Measurements from ENCODE around the gene NOTCH2. TPM values are rescaled to one million over a fixed set of nuclear protein-coding genes. Genes with fewer than 3 reads are reported as not detected.

NOTCH2 gene
- total RNA-seq, 1 donor from 2014 or later: 112 TPM

DNA sequence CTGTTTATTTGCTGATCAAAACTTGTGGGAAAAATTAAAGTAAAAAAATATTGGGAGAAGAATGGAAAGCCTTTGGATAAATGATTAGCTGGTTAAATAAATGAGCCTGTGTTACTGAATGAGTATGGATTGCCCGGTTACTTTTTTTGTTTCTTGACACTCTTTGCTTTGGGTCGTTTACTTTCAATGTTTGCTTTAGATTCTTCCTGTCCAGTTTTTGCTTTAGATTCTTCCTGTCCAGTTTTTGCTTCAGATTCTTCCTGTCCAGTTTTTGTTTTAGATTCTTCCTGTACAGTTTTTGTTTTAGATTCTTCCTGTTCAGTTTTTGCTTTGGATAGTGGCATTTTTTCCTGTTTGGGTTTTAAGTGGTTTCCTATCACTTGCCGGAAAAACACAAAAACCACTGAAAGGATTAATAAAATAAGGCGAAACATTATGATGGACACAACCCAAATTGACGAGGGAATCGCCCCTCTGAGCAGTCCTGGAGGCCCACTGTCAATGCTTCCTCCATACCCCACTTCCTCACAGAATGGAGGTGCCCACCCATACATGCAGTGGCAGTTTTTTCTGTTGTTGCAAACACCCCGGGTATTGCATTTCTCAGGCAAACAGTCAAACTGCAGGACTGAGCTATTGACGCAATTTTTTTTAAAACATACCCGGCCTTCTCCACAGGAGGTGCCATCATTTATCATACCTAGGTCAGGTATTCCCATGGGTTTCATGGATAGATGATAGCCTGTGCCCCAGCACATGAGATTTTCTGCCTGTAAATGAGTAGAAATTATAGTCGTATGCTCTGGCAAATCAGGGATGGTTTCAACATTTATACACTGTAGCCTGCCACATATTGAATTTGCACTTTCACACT lies 175.4 kb downstream of the NOTCH2 start:
- no peaks in the 10 kb centered on the region for H3K27me3 Mint-ChIP-seq
- TF ChIP-seq, protein P1, sequence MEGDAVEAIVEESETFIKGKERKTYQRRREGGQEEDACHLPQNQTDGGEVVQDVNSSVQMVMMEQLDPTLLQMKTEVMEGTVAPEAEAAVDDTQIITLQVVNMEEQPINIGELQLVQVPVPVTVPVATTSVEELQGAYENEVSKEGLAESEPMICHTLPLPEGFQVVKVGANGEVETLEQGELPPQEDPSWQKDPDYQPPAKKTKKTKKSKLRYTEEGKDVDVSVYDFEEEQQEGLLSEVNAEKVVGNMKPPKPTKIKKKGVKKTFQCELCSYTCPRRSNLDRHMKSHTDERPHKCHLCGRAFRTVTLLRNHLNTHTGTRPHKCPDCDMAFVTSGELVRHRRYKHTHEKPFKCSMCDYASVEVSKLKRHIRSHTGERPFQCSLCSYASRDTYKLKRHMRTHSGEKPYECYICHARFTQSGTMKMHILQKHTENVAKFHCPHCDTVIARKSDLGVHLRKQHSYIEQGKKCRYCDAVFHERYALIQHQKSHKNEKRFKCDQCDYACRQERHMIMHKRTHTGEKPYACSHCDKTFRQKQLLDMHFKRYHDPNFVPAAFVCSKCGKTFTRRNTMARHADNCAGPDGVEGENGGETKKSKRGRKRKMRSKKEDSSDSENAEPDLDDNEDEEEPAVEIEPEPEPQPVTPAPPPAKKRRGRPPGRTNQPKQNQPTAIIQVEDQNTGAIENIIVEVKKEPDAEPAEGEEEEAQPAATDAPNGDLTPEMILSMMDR (IDR thresholded peaks at IDR 0.05; ENCODE audit: unreplicated experiment): no peak
- H3K27ac Mint-ChIP-seq: peak overlapping the region; percentile 68
- H3K4me1 Mint-ChIP-seq (ENCODE audit: low read depth): peaks cover 28% of the 10 kb centered on the region
- no peak overlapping the region for H3K4me3 Mint-ChIP-seq (ENCODE audit: low read depth)
- peaks cover 3% of the 10 kb centered on the region for H3K9me3 Mint-ChIP-seq (ENCODE audit: low read depth)
- H3K36me3 Mint-ChIP-seq (ENCODE audit: insufficient read depth): peaks cover 1% of the 10 kb centered on the region
- DNase-seq (ENCODE audit: low spot score, unreplicated experiment): no peak

DNA sequence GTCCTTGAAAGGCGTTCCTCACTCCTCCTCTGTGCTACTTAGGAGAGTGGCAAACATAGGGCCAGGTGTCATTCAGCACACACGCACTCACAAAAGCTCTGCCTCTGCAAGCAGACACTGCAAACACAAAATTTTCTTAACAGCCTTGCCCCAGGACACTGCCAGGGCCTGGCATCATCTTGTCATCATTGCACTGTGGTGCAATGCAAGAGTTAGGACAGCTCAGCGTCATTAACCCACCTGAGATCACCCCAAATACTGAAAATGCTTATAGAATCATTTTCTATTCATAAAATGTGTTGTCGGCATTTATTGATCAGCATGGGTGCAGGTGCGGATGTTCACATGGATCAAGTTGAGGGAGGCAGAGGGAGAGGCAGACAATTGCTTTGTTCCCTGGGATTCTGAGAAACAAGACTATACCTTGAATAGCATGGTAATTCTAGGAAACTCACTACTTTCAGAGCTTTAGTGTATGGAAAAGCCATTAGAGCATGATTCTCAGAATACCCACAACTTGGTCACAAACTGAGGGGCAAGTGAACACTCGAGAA lies 176.1 kb downstream of the NOTCH2 start:
- Mint-ChIP-seq H3K4me1 (ENCODE audit: low read depth) (peaks cover 28% of the 10 kb centered on the region), H3K27me3 (no peaks in the 10 kb centered on the region), H3K4me3 (ENCODE audit: low read depth) (no peak overlapping the region), H3K36me3 (ENCODE audit: insufficient read depth) (peaks cover 5% of the 10 kb centered on the region), H3K9me3 (ENCODE audit: low read depth) (peaks cover 8% of the 10 kb centered on the region), H3K27ac (peak overlapping the region; percentile 68)
- TF ChIP-seq, protein P1 (IDR thresholded peaks at IDR 0.05; ENCODE audit: unreplicated experiment): no peak
- no peak for DNase-seq (ENCODE audit: low spot score, unreplicated experiment)

DNA sequence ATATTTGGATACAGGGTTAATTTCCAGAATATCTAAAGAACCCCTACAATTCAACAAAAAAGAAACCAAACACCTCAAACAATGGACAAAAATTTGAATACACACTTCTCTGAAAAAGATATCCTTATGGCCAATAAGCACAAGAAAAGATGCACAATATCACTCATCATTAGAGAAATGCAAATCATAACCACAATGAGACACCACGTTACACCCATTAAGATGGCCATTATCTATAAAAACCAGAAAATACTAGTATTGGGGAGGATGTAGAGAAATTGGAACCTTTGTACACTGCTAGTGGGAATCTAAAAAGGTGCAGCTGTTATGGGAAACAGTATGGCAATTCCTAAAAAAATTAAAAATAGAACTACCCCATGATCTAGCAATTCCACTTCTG lies 178.1 kb downstream of the NOTCH2 start:
- no peak overlapping the region for H3K4me3 Mint-ChIP-seq (ENCODE audit: low read depth)
- TF ChIP-seq, protein P1 (IDR thresholded peaks at IDR 0.05; ENCODE audit: unreplicated experiment): no peak
- no peaks in the 10 kb centered on the region for H3K27me3 Mint-ChIP-seq
- peaks cover 9% of the 10 kb centered on the region for H3K9me3 Mint-ChIP-seq (ENCODE audit: low read depth)
- H3K36me3 Mint-ChIP-seq (ENCODE audit: insufficient read depth): peaks cover 6% of the 10 kb centered on the region
- H3K4me1 Mint-ChIP-seq (ENCODE audit: low read depth): peaks cover 28% of the 10 kb centered on the region
- no peak for DNase-seq (ENCODE audit: low spot score, unreplicated experiment)
- no peak overlapping the region for H3K27ac Mint-ChIP-seq

DNA sequence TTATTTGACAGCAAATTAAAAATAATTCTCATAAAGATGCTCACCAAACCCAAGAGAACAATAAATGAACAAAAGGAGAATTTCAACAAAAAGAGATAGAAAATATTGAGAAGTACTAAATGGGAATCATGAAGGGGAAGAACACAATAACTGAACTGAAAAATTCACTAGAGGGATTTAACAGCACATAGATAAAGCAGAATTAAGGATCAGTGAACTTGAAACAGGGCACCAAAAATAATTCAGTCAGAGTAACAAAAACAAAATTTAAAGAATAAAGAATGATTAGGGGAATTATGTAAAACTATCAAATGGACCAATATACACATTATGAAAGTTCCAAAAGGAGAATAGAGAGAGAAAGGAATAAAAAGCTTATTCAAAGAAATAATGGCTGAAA lies 181.0 kb downstream of the NOTCH2 start:
- H3K36me3 Mint-ChIP-seq (ENCODE audit: insufficient read depth): peaks cover 5% of the 10 kb centered on the region
- peaks cover 10% of the 10 kb centered on the region for H3K27me3 Mint-ChIP-seq
- H3K27ac Mint-ChIP-seq: no peak overlapping the region
- no peak for DNase-seq (ENCODE audit: low spot score, unreplicated experiment)
- H3K4me3 Mint-ChIP-seq (ENCODE audit: low read depth): no peak overlapping the region
- TF ChIP-seq, protein P1 (IDR thresholded peaks at IDR 0.05; ENCODE audit: unreplicated experiment): no peak
- peaks cover 7% of the 10 kb centered on the region for H3K9me3 Mint-ChIP-seq (ENCODE audit: low read depth)
- peaks cover 12% of the 10 kb centered on the region for H3K4me1 Mint-ChIP-seq (ENCODE audit: low read depth)

DNA sequence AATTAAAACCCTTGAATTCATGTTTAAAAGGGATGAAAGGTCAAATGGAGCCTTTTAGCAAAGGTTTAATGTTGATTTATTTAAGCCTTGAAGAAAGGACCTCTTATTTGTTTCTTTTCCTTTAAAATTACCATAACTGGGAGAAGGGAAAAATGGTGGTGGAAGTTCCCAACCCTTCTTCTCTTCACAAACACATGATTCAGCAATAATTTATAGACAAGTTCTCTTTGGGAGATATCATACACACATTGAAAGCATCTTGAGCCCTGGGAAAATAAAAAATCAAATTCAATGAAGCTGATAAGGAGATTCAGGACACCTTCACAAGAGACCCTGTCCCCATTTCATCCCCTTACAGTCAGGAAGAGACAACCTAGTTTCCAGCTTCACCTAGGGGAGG lies 182.0 kb downstream of the NOTCH2 start:
- Mint-ChIP-seq H3K4me3 (ENCODE audit: low read depth) (no peak overlapping the region), H3K4me1 (ENCODE audit: low read depth) (peaks cover 2% of the 10 kb centered on the region), H3K27ac (no peak overlapping the region), H3K27me3 (peaks cover 10% of the 10 kb centered on the region), H3K9me3 (ENCODE audit: low read depth) (peaks cover 7% of the 10 kb centered on the region), H3K36me3 (ENCODE audit: insufficient read depth) (peaks cover 5% of the 10 kb centered on the region)
- DNase-seq (ENCODE audit: low spot score, unreplicated experiment): no peak
- TF ChIP-seq, protein P1 (IDR thresholded peaks at IDR 0.05; ENCODE audit: unreplicated experiment): no peak
